ENCODE measurements around the gene ZNF322.

The ZNF322 gene

DNA sequence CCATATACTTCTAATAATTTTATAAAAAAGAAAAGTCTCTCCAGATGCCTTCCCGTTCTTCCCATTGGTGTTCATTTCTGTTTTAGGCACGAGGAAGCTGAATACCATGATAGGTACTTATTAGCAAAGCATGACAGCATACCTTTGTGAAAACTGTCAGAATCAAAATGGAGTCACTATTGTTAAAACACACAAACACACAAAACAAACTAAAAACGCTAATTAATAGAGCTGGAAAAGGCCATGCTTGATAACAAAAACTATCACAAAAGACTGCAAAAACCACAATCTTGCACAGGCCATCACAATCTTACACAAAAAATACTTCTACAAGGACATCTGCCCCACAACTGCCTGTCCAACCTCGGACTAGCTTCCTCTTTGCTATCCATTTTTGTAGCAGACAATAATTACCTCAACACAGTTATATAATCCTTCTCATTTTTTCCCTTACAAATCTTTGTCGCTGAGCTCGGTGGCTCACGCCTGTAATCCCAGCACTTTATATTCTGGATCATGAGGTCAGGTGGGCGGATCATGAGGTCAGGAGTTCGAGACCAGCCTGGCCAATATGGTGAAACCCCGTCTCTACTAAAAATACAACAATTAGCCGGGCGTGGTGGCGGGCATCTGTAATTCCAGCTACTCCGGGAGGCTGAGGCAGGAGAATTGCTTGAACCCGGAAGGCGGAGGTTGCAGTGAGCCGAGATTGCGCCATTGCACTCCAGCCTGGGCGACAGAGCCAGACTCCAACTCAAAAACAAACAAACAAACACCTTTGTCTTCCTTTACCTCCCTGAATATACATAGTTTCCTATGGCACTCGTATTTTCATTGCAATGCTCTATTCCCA lies 66.0 kb downstream of the ZNF322 start:
- TF ChIP-seq, protein P1, sequence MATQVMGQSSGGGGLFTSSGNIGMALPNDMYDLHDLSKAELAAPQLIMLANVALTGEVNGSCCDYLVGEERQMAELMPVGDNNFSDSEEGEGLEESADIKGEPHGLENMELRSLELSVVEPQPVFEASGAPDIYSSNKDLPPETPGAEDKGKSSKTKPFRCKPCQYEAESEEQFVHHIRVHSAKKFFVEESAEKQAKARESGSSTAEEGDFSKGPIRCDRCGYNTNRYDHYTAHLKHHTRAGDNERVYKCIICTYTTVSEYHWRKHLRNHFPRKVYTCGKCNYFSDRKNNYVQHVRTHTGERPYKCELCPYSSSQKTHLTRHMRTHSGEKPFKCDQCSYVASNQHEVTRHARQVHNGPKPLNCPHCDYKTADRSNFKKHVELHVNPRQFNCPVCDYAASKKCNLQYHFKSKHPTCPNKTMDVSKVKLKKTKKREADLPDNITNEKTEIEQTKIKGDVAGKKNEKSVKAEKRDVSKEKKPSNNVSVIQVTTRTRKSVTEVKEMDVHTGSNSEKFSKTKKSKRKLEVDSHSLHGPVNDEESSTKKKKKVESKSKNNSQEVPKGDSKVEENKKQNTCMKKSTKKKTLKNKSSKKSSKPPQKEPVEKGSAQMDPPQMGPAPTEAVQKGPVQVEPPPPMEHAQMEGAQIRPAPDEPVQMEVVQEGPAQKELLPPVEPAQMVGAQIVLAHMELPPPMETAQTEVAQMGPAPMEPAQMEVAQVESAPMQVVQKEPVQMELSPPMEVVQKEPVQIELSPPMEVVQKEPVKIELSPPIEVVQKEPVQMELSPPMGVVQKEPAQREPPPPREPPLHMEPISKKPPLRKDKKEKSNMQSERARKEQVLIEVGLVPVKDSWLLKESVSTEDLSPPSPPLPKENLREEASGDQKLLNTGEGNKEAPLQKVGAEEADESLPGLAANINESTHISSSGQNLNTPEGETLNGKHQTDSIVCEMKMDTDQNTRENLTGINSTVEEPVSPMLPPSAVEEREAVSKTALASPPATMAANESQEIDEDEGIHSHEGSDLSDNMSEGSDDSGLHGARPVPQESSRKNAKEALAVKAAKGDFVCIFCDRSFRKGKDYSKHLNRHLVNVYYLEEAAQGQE (IDR thresholded peaks at IDR 0.05; ENCODE audit: insufficient read depth in 1 of 2, low read depth in 2 of 2, low read length in 2 of 2), result no peak
- TF ChIP-seq FOXP2 (optimal IDR thresholded peaks at IDR 0.05; ENCODE audit: borderline replicate concordance, extremely low read depth, extremely low read length, insufficient read depth), result no peak
- TF ChIP-seq SIN3A (IDR thresholded peaks at IDR 0.05; ENCODE audit: borderline replicate concordance, insufficient read depth, low read length), result no peak
- TF ChIP-seq POLR2AphosphoS5 (IDR thresholded peaks at IDR 0.05; ENCODE audit: low read depth, low read length), result no peak
- no peak for TF ChIP-seq TAF1 (IDR thresholded peaks at IDR 0.05; ENCODE audit: borderline replicate concordance, insufficient read depth, low read length)

DNA sequence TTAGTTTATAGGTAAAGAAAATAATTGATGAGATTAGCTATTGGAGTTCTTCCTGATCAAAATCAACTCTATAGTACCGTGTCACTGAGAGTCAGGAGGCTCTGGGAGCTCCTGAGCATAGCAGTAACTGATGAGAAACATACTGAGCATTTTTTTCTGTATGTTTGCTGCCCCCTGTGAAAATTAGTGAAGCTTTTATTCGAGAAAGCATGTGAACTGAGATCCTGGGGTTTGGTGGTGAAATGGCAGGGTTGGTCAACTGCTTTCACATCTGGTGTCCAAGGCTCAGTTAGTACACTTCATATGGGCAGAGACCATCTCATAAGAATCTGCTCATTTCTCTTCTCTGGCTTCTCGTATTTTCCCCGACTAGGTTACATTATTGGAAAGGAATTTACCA lies 66.9 kb downstream of the ZNF322 start:
- no peak for TF ChIP-seq POLR2AphosphoS5 (IDR thresholded peaks at IDR 0.05; ENCODE audit: low read depth, low read length)
- TF ChIP-seq TAF1 (IDR thresholded peaks at IDR 0.05; ENCODE audit: borderline replicate concordance, insufficient read depth, low read length), result no peak
- TF ChIP-seq SIN3A (IDR thresholded peaks at IDR 0.05; ENCODE audit: borderline replicate concordance, insufficient read depth, low read length), result no peak
- TF ChIP-seq FOXP2 (optimal IDR thresholded peaks at IDR 0.05; ENCODE audit: borderline replicate concordance, extremely low read depth, extremely low read length, insufficient read depth), result no peak
- TF ChIP-seq, protein P1 (IDR thresholded peaks at IDR 0.05; ENCODE audit: insufficient read depth in 1 of 2, low read depth in 2 of 2, low read length in 2 of 2), result no peak

GRCh38 chr6:26588965-26589364 lies 70.6 kb downstream of the ZNF322 start:
- TF ChIP-seq, protein P1 (IDR thresholded peaks at IDR 0.05; ENCODE audit: insufficient read depth in 1 of 2, low read depth in 2 of 2, low read length in 2 of 2), result no peak
- TF ChIP-seq SIN3A (IDR thresholded peaks at IDR 0.05; ENCODE audit: borderline replicate concordance, insufficient read depth, low read length) (no peak), TAF1 (IDR thresholded peaks at IDR 0.05; ENCODE audit: borderline replicate concordance, insufficient read depth, low read length) (no peak), POLR2AphosphoS5 (IDR thresholded peaks at IDR 0.05; ENCODE audit: low read depth, low read length) (no peak), FOXP2 (optimal IDR thresholded peaks at IDR 0.05; ENCODE audit: borderline replicate concordance, extremely low read depth, extremely low read length, insufficient read depth) (no peak)
